ENCODE data around the gene PNRC1.

Gene PNRC1

DNA sequence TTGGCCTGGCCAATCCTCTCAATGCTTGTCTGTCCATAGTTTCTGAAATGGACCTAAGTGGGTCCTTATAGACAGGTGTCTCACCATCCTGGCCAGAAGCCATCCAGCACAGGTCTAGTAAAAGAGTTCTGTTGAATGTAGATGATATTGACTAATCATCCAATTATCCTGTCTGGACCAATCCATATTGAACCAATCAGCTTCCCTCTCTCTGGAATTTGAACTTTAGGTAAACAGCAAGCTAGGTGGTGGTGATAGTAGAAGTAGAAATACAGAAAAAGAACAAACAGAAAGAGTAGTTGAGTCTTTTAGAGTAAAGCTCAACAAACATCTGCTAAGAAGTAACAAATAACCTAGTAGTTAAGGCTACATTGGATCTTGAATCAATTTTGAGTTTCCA is 9.5 kb upstream of the PNRC1 start:
- Histone ChIP-seq H3K27me3 (ENCODE audit: control insufficient read depth in 2 of 2, insufficient read depth in 2 of 2, low read length in 2 of 2) (no peaks in the 10 kb centered on the region), H3K4me3 (ENCODE audit: low read length in 2 of 2) (no peak overlapping the region), H3K4me1 (ENCODE audit: control insufficient read depth in 2 of 2, insufficient read depth in 2 of 2, low read length in 2 of 2) (peaks cover 0 to 3% of the 10 kb centered on the region in 2 donors), H3K27ac (ENCODE audit: low read depth in 2 of 2, low read length in 2 of 2) (no peak overlapping the region), H3K9ac (ENCODE audit: low read depth in 1 of 2, low read length in 2 of 2) (no peak overlapping the region), H3K36me3 (ENCODE audit: control insufficient read depth in 2 of 2, insufficient read depth in 2 of 2, low read length in 2 of 2) (no peaks in the 10 kb centered on the region), H3K9me3 (ENCODE audit: control insufficient read depth in 2 of 2, low read length in 2 of 2) (no peaks in the 10 kb centered on the region)

- Histone ChIP-seq H3K4me1 (ENCODE audit: control insufficient read depth in 2 of 2, insufficient read depth in 2 of 2, low read length in 2 of 2) (peaks cover 0 to 3% of the 10 kb centered on the region in 2 donors), H3K9me3 (ENCODE audit: control insufficient read depth in 2 of 2, low read length in 2 of 2) (no peaks in the 10 kb centered on the region), H3K36me3 (ENCODE audit: control insufficient read depth in 2 of 2, insufficient read depth in 2 of 2, low read length in 2 of 2) (no peaks in the 10 kb centered on the region), H3K27ac (ENCODE audit: low read depth in 2 of 2, low read length in 2 of 2) (no peak overlapping the region), H3K4me3 (ENCODE audit: low read length in 2 of 2) (no peak overlapping the region), H3K9ac (ENCODE audit: low read depth in 1 of 2, low read length in 2 of 2) (no peak overlapping the region), H3K27me3 (ENCODE audit: control insufficient read depth in 2 of 2, insufficient read depth in 2 of 2, low read length in 2 of 2) (no peaks in the 10 kb centered on the region)
Observed at GRCh38 chr6:89073014-89073620, 7.4 kb upstream of the PNRC1 start.

DNA sequence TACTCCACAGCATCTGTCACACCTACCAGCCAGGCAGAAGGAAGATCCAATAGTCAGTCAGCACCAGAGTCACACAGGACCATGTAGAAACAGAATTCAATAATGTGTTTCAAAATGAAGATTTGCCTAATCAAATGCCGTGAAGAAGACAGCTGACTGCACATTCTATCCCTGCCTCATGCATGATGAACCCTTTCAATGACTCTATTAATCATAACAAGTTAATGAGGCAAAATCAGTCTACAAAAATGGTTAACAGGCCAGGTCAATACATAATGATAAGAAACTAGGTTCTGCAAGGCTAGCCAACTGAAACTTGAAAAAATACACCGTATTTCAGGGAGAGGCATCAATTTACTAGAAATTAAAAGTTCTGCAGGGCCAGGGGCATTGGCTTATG is 6.7 kb upstream of the PNRC1 start:
- Histone ChIP-seq H3K4me1 (ENCODE audit: control insufficient read depth in 2 of 2, insufficient read depth in 2 of 2, low read length in 2 of 2) (peaks cover 0 to 3% of the 10 kb centered on the region in 2 donors), H3K36me3 (ENCODE audit: control insufficient read depth in 2 of 2, insufficient read depth in 2 of 2, low read length in 2 of 2) (no peaks in the 10 kb centered on the region), H3K9me3 (ENCODE audit: control insufficient read depth in 2 of 2, low read length in 2 of 2) (no peaks in the 10 kb centered on the region), H3K27ac (ENCODE audit: low read depth in 2 of 2, low read length in 2 of 2) (no peak overlapping the region), H3K9ac (ENCODE audit: low read depth in 1 of 2, low read length in 2 of 2) (no peak overlapping the region), H3K4me3 (ENCODE audit: low read length in 2 of 2) (no peak overlapping the region), H3K27me3 (ENCODE audit: control insufficient read depth in 2 of 2, insufficient read depth in 2 of 2, low read length in 2 of 2) (no peaks in the 10 kb centered on the region)

GRCh38 chr6:89079511-89080234 is 878 bp upstream of the PNRC1 start:
- Histone ChIP-seq H3K36me3 (ENCODE audit: control insufficient read depth in 2 of 2, insufficient read depth in 2 of 2, low read length in 2 of 2) (peaks cover 8% of the 10 kb centered on the region in 2 donors), H3K9ac (ENCODE audit: low read depth in 1 of 2, low read length in 2 of 2) (peak overlapping the region; percentile 85 to 100), H3K4me3 (ENCODE audit: low read length in 2 of 2) (peak overlapping the region; percentile 95 to 97), H3K27ac (ENCODE audit: low read depth in 2 of 2, low read length in 2 of 2) (peak overlapping the region; percentile 100), H3K27me3 (ENCODE audit: control insufficient read depth in 2 of 2, insufficient read depth in 2 of 2, low read length in 2 of 2) (no peaks in the 10 kb centered on the region), H3K9me3 (ENCODE audit: control insufficient read depth in 2 of 2, low read length in 2 of 2) (no peaks in the 10 kb centered on the region), H3K4me1 (ENCODE audit: control insufficient read depth in 2 of 2, insufficient read depth in 2 of 2, low read length in 2 of 2) (peaks cover 0 to 10% of the 10 kb centered on the region in 2 donors)

GRCh38 chr6:89081129-89081422 is 525 bp downstream of the PNRC1 start:
- Histone ChIP-seq H3K27ac (ENCODE audit: low read depth in 2 of 2, low read length in 2 of 2) (peak overlapping the region; percentile 100), H3K9me3 (ENCODE audit: control insufficient read depth in 2 of 2, low read length in 2 of 2) (no peaks in the 10 kb centered on the region), H3K4me1 (ENCODE audit: control insufficient read depth in 2 of 2, insufficient read depth in 2 of 2, low read length in 2 of 2) (peaks cover 0 to 10% of the 10 kb centered on the region in 2 donors), H3K9ac (ENCODE audit: low read depth in 1 of 2, low read length in 2 of 2) (peak overlapping the region; percentile 99 to 100), H3K4me3 (ENCODE audit: low read length in 2 of 2) (peak overlapping the region; percentile 95 to 97), H3K36me3 (ENCODE audit: control insufficient read depth in 2 of 2, insufficient read depth in 2 of 2, low read length in 2 of 2) (peaks cover 17 to 22% of the 10 kb centered on the region in 2 donors), H3K27me3 (ENCODE audit: control insufficient read depth in 2 of 2, insufficient read depth in 2 of 2, low read length in 2 of 2) (no peaks in the 10 kb centered on the region)

- peaks cover 17 to 23% of the 10 kb centered on the region in 2 donors for H3K36me3 ChIP-seq (ENCODE audit: control insufficient read depth in 2 of 2, insufficient read depth in 2 of 2, low read length in 2 of 2)
- H3K27ac ChIP-seq (ENCODE audit: low read depth in 2 of 2, low read length in 2 of 2): peak overlapping the region; percentile 100
- peak overlapping the region; percentile 95 to 98 for H3K4me3 ChIP-seq (ENCODE audit: low read length in 2 of 2)
- H3K4me1 ChIP-seq (ENCODE audit: control insufficient read depth in 2 of 2, insufficient read depth in 2 of 2, low read length in 2 of 2): peaks cover 0 to 10% of the 10 kb centered on the region in 2 donors
- H3K9me3 ChIP-seq (ENCODE audit: control insufficient read depth in 2 of 2, low read length in 2 of 2): no peaks in the 10 kb centered on the region
- no peaks in the 10 kb centered on the region for H3K27me3 ChIP-seq (ENCODE audit: control insufficient read depth in 2 of 2, insufficient read depth in 2 of 2, low read length in 2 of 2)
- H3K9ac ChIP-seq (ENCODE audit: low read depth in 1 of 2, low read length in 2 of 2): peak overlapping the region; percentile 99 to 100
Observed at GRCh38 chr6:89081423-89082322, 1.1 kb downstream of the PNRC1 start.

DNA sequence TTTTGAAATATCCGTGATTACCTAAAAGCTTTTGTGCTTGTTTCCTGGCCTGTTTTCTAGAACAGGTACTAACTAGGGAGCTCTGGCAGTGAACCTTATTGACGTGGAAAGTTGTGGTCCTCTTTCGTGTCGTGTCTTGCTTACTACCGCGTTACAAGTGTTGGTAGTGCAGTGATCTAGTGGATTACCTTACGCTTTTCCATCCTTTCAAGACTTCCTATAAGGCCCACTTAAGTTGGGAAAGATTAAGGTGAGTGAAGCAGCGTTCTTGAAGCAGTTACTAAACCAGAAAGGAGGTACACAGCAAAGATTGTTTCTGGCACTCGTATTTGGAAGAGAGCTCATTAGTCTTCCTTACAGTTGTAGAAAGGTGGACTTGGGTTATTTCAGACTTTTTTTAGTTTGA is 1.9 kb downstream of the PNRC1 start:
- H3K4me3 ChIP-seq (ENCODE audit: low read length in 2 of 2): peak overlapping the region; percentile 95 to 98
- H3K36me3 ChIP-seq (ENCODE audit: control insufficient read depth in 2 of 2, insufficient read depth in 2 of 2, low read length in 2 of 2): peaks cover 17 to 23% of the 10 kb centered on the region in 2 donors
- H3K27ac ChIP-seq (ENCODE audit: low read depth in 2 of 2, low read length in 2 of 2): peak overlapping the region; percentile 100
- H3K9me3 ChIP-seq (ENCODE audit: control insufficient read depth in 2 of 2, low read length in 2 of 2): no peaks in the 10 kb centered on the region
- peak overlapping the region; percentile 98 to 100 for H3K9ac ChIP-seq (ENCODE audit: low read depth in 1 of 2, low read length in 2 of 2)
- H3K4me1 ChIP-seq (ENCODE audit: control insufficient read depth in 2 of 2, insufficient read depth in 2 of 2, low read length in 2 of 2): peaks cover 0 to 10% of the 10 kb centered on the region in 2 donors
- H3K27me3 ChIP-seq (ENCODE audit: control insufficient read depth in 2 of 2, insufficient read depth in 2 of 2, low read length in 2 of 2): no peaks in the 10 kb centered on the region

DNA sequence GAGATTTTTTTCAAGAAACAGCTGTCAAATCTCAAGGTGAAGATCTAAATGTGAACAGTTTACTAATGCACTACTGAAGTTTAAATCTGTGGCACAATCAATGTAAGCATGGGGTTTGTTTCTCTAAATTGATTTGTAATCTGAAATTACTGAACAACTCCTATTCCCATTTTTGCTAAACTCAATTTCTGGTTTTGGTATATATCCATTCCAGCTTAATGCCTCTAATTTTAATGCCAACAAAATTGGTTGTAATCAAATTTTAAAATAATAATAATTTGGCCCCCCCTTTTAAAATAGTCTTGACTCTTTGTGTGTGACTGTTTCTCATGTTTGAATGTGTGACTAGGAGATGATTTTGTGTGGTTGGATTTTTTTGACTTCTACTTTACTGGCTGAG is 4.0 kb downstream of the PNRC1 start:
- peaks cover 0 to 10% of the 10 kb centered on the region in 2 donors for H3K4me1 ChIP-seq (ENCODE audit: control insufficient read depth in 2 of 2, insufficient read depth in 2 of 2, low read length in 2 of 2)
- H3K4me3 ChIP-seq (ENCODE audit: low read length in 2 of 2): no peak overlapping the region
- peaks cover 17 to 23% of the 10 kb centered on the region in 2 donors for H3K36me3 ChIP-seq (ENCODE audit: control insufficient read depth in 2 of 2, insufficient read depth in 2 of 2, low read length in 2 of 2)
- H3K27ac ChIP-seq (ENCODE audit: low read depth in 2 of 2, low read length in 2 of 2): no peak overlapping the region
- H3K9me3 ChIP-seq (ENCODE audit: control insufficient read depth in 2 of 2, low read length in 2 of 2): no peaks in the 10 kb centered on the region
- no peaks in the 10 kb centered on the region for H3K27me3 ChIP-seq (ENCODE audit: control insufficient read depth in 2 of 2, insufficient read depth in 2 of 2, low read length in 2 of 2)
- no peak overlapping the region for H3K9ac ChIP-seq (ENCODE audit: low read depth in 1 of 2, low read length in 2 of 2)

GRCh38 chr6:89084954-89085353 is 4.4 kb downstream of the PNRC1 start:
- no peak overlapping the region for H3K4me3 ChIP-seq (ENCODE audit: low read length in 2 of 2)
- no peak overlapping the region for H3K9ac ChIP-seq (ENCODE audit: low read depth in 1 of 2, low read length in 2 of 2)
- H3K4me1 ChIP-seq (ENCODE audit: control insufficient read depth in 2 of 2, insufficient read depth in 2 of 2, low read length in 2 of 2): peaks cover 0 to 10% of the 10 kb centered on the region in 2 donors
- H3K27ac ChIP-seq (ENCODE audit: low read depth in 2 of 2, low read length in 2 of 2): no peak overlapping the region
- H3K9me3 ChIP-seq (ENCODE audit: control insufficient read depth in 2 of 2, low read length in 2 of 2): no peaks in the 10 kb centered on the region
- H3K27me3 ChIP-seq (ENCODE audit: control insufficient read depth in 2 of 2, insufficient read depth in 2 of 2, low read length in 2 of 2): no peaks in the 10 kb centered on the region
- peaks cover 17 to 23% of the 10 kb centered on the region in 2 donors for H3K36me3 ChIP-seq (ENCODE audit: control insufficient read depth in 2 of 2, insufficient read depth in 2 of 2, low read length in 2 of 2)

All from mucosa of rectum (tissue), 2 donors.